WTC11 (cell line): ENCODE results near the gene FUT2.

ENCODE experiments used
- CTCF ChIP-seq: fragments of 200-600 bp; IDR thresholded peaks from 2 replicates; pipeline ENCODE4 v1.8.0; 2022; ENCODE audit warnings: antibody characterized with exemption
- MXD4 ChIP-seq: fragments of 250-450 bp; sonication (Bioruptor Pico); IDR thresholded peaks from 2 replicates; pipeline ENCODE4 v1.8.0; 2021; ENCODE audit warnings: mild to moderate bottlenecking, moderate library complexity, borderline replicate concordance
- SMAD4 ChIP-seq: sonication (generic); formaldehyde crosslinking; IDR thresholded peaks from 2 replicates; pipeline ENCODE4 v1.8.0; 2022; ENCODE audit warnings: mild to moderate bottlenecking, missing genetic modification reagents
- TF ChIP-seq, protein P1 (sequence below): sonication (generic); formaldehyde crosslinking; IDR thresholded peaks from 2 replicates; pipeline ENCODE4 v1.8.1; 2023; ENCODE audit warnings: mild to moderate bottlenecking, missing genetic modification reagents, moderate library complexity

GRCh38 chr19:48672994-48673393 lies 22.8 kb upstream of the FUT2 start, which contains the start of gene NTN5:
- no peak for TF ChIP-seq MXD4 (CRISPR knock-in tag)
- no peak for TF ChIP-seq CTCF
- TF ChIP-seq, protein P1, sequence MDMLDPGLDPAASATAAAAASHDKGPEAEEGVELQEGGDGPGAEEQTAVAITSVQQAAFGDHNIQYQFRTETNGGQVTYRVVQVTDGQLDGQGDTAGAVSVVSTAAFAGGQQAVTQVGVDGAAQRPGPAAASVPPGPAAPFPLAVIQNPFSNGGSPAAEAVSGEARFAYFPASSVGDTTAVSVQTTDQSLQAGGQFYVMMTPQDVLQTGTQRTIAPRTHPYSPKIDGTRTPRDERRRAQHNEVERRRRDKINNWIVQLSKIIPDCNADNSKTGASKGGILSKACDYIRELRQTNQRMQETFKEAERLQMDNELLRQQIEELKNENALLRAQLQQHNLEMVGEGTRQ: no peak
- no peak for TF ChIP-seq SMAD4 (CRISPR knock-in tag)
